HT1080 (cell line): ENCODE data around the gene MEF2A. TPM values are rescaled to one million over a fixed set of nuclear protein-coding genes. Genes with fewer than 3 reads are reported as not detected.

ENCODE experiments used
- DNase-seq: peaks from one replicate; pipeline ENCODE4 v3.0.0-alpha.2; 2015; ENCODE audit warnings: low read depth
- total RNA-seq: library from RNA; depleted of rRNA; stranded (reverse); fragments of >200 nt; shearing (Covaris generic); gene quantifications from 2 replicates; pipeline ENCODE4 v1.2.3, GENCODE V29; 2014

MEF2A gene
- total RNA-seq, 1 experiment from 2014 or later: 32.3 TPM

- DNase-seq: no peak
Observed at GRCh38 chr15:99562238-99562637, 3.5 kb upstream of the MEF2A start.

GRCh38 chr15:99564221-99565048, 1.3 kb upstream of the MEF2A start:
- peak; percentile 17 for DNase-seq

DNA sequence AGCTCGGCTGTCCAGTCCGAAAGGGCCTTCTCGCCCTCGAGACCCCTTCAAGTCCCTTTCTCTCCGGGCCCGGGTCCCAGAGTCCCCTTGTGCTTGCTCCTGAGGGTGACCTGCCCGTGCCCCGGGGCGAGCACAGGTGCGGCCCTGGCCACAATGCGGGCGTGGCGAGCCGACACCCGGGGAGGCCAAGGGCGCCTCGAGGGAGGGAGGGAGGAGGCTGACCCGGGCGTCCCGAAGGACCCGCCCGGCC, 810 bp upstream of the MEF2A start:
- DNase-seq: no peak

- DNase-seq: peak; percentile 6
Observed at GRCh38 chr15:99566157-99566897, 543 bp downstream of the MEF2A start.

DNA sequence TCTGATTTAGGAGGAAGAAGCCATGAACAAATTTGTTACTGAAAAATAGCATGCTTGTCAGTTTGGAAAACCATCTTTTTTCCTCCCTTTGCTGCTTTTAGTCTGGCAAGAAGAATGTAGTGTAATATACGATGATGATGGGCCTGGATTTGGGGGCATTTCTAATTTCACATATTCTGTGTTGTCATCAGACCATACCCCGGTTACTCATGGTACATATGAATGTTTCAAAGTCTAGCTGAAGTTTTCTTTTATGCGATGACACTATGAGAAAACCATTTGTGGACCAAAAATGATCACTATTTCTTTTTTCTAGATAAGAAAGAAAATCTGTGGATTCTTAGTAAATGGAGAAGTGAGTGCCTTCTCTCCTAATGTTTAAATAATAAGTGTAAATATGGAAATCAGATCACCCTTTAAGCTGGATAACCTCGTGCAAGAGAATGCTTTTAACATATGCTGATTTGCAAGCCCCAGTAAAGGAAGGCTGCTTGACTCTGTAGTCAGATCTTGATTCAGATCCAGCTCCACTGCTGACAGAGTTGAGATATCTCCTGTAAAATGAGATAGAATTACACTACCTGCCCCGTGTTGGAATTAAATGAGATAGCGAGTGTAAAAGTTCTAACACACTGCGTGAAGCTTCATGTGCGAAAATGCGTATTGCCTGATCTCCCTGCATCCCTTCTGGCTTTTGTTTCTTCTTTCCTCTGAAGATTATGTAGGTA, 3.0 kb downstream of the MEF2A start:
- DNase-seq: peak; percentile 4

GRCh38 chr15:99571299-99571698, 5.5 kb downstream of the MEF2A start:
- no peak for DNase-seq

DNA sequence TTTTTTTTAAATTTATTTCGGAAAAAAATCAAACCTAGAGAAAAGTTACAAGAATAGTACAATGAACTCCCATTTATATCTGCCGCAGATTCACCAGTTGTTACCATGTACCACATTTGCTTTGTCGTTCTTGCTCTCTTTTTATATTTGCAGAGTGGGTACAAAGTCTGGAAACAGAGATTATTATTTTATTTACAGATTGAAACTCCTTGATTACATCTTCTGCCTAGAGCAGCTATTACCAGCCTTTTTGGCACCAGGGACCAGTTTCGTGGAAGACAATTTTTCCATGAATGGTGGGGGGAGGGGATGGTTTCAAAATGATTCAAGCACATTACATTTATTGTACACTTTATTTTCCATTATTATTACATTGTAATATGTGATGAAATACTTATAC, 8.3 kb downstream of the MEF2A start:
- DNase-seq: no peak

DNA sequence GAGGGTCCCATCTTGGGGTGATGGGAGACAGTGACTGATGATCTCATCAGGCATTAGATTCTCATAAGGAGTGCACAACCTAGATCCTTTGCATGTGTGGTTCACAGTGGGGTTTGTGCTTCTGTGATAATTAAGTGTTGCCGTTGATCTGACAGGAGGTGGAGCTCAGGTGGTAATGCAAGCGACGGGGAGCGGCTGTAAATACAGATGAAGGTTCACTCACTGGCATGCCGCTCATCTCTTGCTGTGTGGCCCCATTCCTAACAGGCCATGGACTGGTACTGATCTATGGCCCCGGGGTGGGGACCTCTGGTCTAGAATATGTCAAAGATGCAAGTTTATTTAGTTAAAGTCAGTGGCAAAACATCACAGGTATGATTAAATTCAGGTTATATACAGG, 8.7 kb downstream of the MEF2A start:
- DNase-seq: no peak

DNA sequence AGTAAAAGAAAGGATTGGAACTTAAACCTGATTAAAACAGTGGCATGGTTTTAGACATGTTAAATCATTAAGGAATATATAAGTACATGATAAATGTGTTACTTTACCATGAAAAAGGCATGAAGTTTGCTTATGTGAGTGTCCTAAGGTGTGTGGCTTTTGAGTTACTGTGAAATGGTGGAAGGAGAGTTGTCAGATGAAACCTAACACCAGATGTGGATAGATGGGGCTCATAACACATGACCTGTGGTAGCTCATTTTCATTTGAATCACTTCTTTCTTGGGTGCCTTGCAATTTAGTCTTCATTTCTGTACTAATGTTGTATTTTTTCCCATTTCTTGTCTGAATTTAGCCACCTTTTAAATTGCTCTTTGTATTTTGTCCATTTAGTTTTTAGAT, 13.0 kb downstream of the MEF2A start:
- peak; percentile 14 for DNase-seq

- no peak for DNase-seq
Observed at GRCh38 chr15:99580076-99580475, 14.3 kb downstream of the MEF2A start.

DNA sequence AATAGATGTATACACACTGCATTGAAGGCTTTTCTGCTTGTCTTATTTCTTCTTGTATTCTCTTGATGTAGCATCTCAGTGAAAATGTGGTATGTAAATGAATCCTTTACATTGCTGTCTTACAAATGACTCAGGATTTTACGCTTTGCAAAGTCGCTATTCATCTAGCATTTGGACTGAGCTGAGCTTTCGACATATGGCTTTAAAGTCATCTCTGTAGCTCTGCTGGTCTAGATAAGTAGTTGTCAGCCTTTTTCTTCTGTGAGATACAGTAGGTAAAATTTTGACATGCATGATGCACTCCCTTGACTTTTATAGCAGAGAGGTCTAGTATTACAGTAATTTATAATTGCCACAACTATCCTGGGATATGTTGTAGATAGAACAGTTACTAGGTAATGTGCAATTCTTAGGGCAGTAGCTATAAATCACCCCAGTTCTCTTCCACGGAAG, 16.8 kb downstream of the MEF2A start:
- no peak for DNase-seq

GRCh38 chr15:99584081-99584600, 18.4 kb downstream of the MEF2A start:
- no peak for DNase-seq

GRCh38 chr15:99586121-99586520, 20.3 kb downstream of the MEF2A start:
- DNase-seq: no peak

DNA sequence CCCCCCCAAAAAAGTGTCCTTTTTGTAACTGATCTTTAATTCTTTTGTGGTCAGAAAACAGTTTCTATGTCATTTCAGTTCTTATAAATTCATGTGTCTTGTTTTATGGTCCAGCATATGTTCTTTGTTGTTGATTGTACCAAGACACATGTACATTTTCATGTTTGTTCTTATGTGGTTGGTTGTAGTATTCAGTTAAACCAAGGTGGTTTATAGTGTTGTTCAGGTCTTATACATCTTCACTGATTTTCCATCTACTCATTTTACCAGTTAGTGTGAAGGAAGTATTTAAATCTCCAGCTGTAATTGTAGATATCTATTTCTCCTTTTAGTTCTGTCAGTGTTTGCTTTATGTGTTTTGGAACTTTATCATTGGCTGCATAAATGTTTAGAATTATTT, 24.0 kb downstream of the MEF2A start:
- no peak for DNase-seq

- no peak for DNase-seq
Observed at GRCh38 chr15:99590913-99591646, 25.3 kb downstream of the MEF2A start.

DNA sequence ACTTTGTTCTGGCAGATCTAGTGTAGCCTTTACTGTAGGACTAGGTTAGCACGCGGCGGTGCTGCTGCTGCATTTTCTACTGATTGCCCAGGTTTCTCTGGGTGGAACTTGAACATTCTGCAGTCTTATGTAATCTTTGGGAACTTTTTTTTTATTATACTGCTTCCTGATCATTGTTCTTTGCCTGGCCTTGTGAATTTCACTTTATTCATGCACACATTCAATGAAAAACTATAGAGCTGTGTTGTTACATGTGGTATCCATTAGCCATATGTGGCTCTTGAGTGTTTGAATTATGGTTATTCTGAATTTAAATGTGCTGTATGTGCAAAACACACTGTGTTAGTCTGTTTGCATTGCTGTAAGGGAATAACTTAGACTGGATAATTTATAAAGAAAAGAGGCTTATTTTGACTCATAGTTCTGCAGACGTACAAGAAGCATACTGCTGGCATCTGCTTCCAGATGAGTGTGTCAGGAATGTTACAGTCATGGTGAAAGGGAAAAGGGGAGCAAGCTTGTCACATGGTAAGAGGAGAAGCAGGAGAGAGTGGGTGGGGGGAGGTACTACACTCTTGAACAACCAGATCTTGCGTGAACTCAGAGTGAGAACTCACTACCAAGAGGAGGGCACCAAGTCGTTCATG, 26.5 kb downstream of the MEF2A start:
- no peak for DNase-seq

DNA sequence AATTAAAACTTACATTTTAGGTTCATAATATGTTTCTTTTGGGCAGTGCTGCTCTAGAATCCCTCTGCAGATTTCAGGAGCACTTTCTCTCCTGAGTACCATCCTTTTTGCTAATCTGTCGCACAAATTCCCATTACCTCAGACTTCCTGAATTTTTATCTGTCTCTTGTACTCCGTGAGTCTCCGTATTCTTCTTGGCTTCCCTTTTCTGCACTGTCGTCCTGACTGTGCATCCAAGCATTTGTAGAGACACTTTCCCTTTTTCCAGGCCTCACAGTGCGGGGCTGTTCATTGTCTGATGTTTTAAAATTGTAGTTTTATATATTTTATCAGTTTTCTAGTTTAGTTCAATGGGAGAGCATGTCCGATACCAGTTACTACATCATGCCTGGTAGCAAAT, 27.3 kb downstream of the MEF2A start:
- DNase-seq: no peak

- no peak for DNase-seq
Observed at GRCh38 chr15:99594916-99595315, 29.1 kb downstream of the MEF2A start.

DNA sequence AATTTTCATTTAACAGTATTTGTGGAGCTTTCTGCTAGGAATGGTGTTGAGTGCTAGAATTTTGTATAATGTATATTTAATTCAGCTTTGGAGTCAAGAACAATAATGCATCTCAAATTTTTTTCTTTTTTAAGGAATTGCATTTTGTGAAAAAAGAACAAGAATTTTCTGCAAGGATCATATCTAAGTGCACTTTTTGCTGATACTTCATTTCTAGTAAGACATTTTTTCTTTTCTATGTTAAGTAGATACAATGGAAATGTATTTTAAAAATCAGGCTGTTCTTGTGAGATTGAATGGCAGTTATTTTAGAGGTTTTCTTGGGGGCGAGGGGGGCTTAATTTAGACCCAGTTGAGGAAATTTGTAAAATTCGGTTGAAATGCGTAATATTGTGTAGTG, 32.5 kb downstream of the MEF2A start:
- DNase-seq: no peak

- DNase-seq: no peak
Observed at GRCh38 chr15:99603828-99604227, 38.0 kb downstream of the MEF2A start.

- no peak for DNase-seq
Observed at GRCh38 chr15:99604865-99605264, 39.1 kb downstream of the MEF2A start.
